ENCODE measurements around the gene MICAL2.
A peak's percentile ranks its signal among the peaks of the same experiment; 100 is the strongest.
"Not testable (repeated sequence)": the region's sequence is repeated elsewhere in the genome, so short reads cannot be mapped to it uniquely, and the experiment has no call there.

The MICAL2 gene

DNA sequence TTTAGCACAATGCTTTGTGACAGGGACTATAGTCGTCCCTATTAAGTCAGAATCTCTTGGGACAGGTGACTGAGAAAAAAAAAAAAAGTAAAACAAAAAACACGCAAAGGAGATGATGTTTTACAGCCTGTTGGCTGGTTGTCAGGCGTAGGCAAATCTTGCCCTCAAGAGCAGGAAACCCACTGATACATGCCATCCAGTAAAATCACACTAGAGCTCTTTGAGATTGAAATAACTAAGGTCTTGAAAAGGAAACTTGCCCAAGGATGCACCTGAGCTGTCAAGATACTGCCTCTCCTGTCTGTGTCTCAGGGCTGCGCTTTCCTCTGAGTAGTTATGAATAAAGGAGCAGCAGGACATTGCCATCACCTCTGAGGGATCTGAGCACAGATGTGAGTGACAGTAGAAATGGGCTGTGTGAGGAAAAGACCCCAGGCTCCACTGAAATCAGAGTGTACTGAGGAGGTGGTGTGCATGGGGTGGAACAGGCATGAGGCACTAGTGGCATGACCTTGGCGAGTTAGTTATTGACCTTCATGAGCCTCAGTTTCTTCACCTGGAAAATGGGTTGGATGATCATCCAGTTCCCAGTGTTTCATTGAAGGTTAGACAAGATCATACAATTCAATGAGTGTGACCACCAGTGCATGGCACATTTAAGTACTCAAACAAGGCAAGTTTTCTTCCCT lies 23.3 kb downstream of the MICAL2 start:
- DNase-seq = no peak

- no peak for DNase-seq
These were observed 23.8 kb downstream of the MICAL2 start for GRCh38 chr11:12134236-12134585.

DNA sequence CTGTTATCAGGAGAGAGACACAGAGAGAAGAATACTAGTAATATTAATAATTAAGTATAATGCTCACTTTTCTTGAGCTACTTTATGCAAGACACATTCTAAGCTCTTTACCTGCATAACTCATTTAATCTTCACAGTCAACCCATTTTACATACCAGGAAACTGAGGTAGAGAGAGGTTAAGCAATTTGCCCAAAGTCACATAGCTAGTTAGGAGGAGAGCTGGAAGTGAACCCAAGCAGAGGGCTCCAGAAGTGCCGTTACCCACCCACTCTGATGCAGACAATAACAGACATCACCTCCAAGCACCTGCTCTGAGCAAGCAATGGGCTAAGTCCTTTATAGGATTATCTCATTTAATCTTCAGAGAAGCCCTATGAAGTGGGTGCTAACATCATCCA lies 24.8 kb downstream of the MICAL2 start:
- DNase-seq = no peak

GRCh38 chr11:12137005-12137690 lies 26.8 kb downstream of the MICAL2 start:
- DNase-seq = peak in 3 of 58 donors; percentile 15 to 55 (median 31)

DNA sequence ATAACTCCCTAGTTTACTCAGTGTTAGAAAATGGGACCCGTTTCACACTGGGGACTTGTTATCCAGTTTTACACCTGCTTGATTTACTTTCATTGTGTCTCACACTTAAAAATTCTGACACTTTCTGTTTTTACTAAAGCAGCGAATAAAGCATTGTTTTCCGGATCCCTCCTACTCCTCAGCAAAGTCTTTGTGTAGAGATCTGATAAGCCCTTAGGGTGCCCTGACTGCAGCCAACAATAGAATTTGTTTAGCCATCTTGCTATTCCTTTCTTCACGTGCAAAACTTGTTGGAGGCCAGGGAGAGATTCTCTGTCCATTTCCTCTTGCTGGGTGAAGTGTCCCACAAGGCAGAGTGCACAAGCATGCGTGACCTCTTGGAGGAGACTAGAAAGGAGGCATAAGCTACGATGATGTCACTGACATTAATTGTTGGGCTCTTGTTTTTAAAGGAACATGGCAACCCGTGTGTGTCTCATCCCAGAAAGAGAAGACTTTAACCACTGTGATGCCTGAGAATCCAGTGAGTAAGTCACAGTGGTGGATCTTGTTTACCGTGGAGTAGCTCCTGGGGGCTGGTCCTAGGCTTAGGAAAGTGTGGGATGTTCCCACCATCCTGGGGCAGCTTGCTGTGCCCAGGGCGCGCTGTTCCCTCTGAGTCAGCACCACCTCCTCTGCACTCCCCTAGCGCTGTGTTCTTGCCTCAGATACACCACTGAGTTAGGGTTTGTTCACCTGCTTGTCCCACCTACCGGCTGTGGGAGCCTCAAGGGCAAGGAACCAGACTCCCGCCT lies 27.7 kb downstream of the MICAL2 start:
- peak in 8 of 58 donors; percentile 21 to 66 (median 32) for DNase-seq

GRCh38 chr11:12139144-12139881 lies 28.9 kb downstream of the MICAL2 start:
- DNase-seq = peak in 9 of 58 donors; percentile 23 to 60 (median 40)

GRCh38 chr11:12140186-12140793 lies 29.9 kb downstream of the MICAL2 start:
- no peak for DNase-seq

- DNase-seq = no peak
These were observed 30.9 kb downstream of the MICAL2 start for GRCh38 chr11:12141283-12141682.

DNA sequence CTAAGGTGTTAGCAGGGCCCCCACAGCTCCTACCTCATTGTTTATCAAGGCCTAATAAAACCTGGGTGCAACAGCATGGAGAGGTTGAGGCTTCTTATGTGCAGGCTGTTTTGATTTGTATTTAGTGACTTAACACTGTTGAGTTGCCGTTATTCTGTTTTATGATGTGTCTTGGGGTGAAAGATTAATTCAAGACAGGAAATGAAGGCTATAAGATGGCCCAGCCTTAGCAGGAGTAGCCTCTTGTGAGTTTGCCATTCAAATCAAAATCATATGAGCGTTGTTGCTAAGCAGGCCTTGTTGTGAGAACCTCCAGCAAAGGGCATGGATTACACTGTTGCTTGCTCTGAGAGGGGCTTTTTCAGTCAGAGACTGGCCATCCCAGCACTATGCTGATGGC lies 31.8 kb downstream of the MICAL2 start:
- DNase-seq = no peak

GRCh38 chr11:12142909-12143308 lies 32.5 kb downstream of the MICAL2 start:
- no peak for DNase-seq

GRCh38 chr11:12143461-12144258 lies 33.3 kb downstream of the MICAL2 start:
- DNase-seq = no peak

DNA sequence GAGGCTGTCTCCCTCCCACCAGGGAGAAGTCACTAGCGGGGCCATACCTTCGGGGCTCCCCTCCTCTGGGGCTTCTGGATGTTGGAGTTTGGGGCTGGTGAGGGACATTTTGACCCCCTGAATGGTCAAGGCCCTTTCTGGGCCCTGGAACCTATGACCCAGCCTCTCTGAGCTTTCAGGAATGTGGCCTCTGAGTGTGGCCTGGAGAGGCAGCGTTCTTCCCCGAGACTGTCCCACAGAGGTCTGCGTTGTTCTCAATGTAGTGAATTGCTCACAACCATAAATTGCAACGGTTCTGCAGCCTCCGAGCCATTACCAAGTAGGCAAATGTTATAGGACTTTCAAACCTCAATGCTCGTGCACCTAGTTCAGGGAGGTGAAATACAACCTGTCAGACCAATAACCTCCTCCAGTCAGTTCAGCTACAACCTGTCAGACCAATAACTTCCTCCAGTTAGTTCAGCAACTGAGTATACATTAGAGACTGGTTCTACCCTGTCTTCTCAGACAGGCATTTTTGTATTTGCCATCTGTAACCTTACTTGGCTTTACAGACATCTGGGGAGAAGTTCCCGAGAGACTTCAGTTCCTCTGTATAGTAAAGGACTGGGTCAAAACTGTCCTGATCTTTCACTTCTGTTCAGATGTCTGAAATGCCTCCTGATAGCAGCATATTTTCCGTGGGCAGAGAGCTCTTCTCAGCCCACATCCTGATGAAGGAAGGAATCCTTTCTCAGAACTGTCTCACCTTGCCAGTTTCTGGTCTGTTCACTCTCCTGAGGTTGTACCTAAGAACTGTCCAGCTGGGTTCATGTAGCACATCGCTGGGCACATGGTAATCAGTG lies 34.2 kb downstream of the MICAL2 start:
- DNase-seq = no peak

- DNase-seq = not testable (repeated sequence)
These were observed 36.3 kb downstream of the MICAL2 start for GRCh38 chr11:12146678-12147077.

GRCh38 chr11:12147827-12148226 lies 37.4 kb downstream of the MICAL2 start:
- no peak for DNase-seq

GRCh38 chr11:12148466-12148865 lies 38.1 kb downstream of the MICAL2 start:
- no peak for DNase-seq

DNA sequence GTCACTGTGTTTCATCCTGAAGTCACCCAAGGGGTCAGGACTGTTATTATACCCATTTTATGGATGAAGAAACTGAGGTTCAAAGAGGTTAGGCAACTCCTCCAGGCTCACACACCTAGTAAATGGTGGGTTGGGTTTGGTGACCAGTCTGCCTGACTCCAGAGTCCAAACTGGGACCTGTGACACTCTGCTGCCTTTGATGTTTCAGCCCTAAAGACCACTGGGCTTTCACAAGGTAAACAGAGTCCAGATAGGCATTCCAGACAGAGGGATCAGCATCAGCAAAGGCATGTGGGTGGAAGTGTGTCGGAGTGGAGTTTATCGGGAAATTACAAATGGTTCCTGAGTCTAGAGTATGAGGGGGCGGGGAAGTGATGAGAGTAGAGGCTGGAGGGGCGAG lies 38.5 kb downstream of the MICAL2 start:
- DNase-seq = no peak

- DNase-seq = peak in 19 of 58 donors; percentile 12 to 71 (median 34)
These were observed 39.4 kb downstream of the MICAL2 start for GRCh38 chr11:12149672-12150225.

- DNase-seq = peak in 20 of 58 donors; percentile 8 to 77 (median 38)
These were observed 40.5 kb downstream of the MICAL2 start for GRCh38 chr11:12150831-12151382.

- DNase-seq = no peak
These were observed 41.9 kb downstream of the MICAL2 start for GRCh38 chr11:12152321-12152720.
